H9 (cell line): ENCODE measurements around the gene PI16. TPM values are rescaled to one million over a fixed set of nuclear protein-coding genes. Genes with fewer than 3 reads are reported as not detected.

ENCODE experiments used
- DNase-seq: peaks from one replicate; pipeline ENCODE4 v3.0.0-alpha.2; 2017
- H2AFZ ChIP-seq: one replicate; pipeline ENCODE4 v1.6.1; 2013; ENCODE audit warnings: mild to moderate bottlenecking, low read length, control low read depth, moderate library complexity
- H2AK5ac ChIP-seq: 2 replicates; pipeline ENCODE4 v1.6.1; 2013; ENCODE audit warnings: low read length, control low read depth, mixed read lengths; ENCODE audit not compliant: insufficient read length
- H2BK120ac ChIP-seq: one replicate; pipeline ENCODE4 v1.6.1; 2013; ENCODE audit warnings: low read depth, mild to moderate bottlenecking, low read length, control low read depth, inconsistent platforms; ENCODE audit not compliant: poor library complexity, severe bottlenecking
- H2BK12ac ChIP-seq: 2 replicates; pipeline ENCODE4 v1.6.1; 2013; ENCODE audit warnings: low read length, control low read depth, mixed read lengths, low read depth; ENCODE audit not compliant: insufficient read length
- H2BK15ac ChIP-seq: 2 replicates; pipeline ENCODE4 v1.6.1; 2013; ENCODE audit warnings: low read depth, low read length, control low read depth
- H2BK20ac ChIP-seq: one replicate; pipeline ENCODE4 v1.6.1; 2013; ENCODE audit warnings: low read depth, mild to moderate bottlenecking, low read length, control low read depth, inconsistent platforms; ENCODE audit not compliant: poor library complexity, severe bottlenecking
- H2BK5ac ChIP-seq: 2 replicates; pipeline ENCODE4 v1.6.1; 2013; ENCODE audit warnings: low read length, control low read depth, mixed read lengths; ENCODE audit not compliant: insufficient read length
- H3K14ac ChIP-seq: 2 replicates; pipeline ENCODE4 v1.6.1; 2013; ENCODE audit warnings: low read length, control low read depth; ENCODE audit not compliant: insufficient read depth
- H3K18ac ChIP-seq: 2 replicates; pipeline ENCODE4 v1.6.1; 2013; ENCODE audit warnings: low read depth, mild to moderate bottlenecking, mixed read lengths, low read length, control low read depth; ENCODE audit not compliant: insufficient read length
- H3K23ac ChIP-seq: 2 replicates; pipeline ENCODE4 v1.6.1; 2013; ENCODE audit warnings: low read length, control low read depth, mixed read lengths, low read depth; ENCODE audit not compliant: insufficient read length
- H3K23me2 ChIP-seq: 2 replicates; pipeline ENCODE4 v1.6.1; 2013; ENCODE audit warnings: low read depth, mild to moderate bottlenecking, mixed read lengths, low read length, control low read depth; ENCODE audit not compliant: insufficient read length, poor library complexity, severe bottlenecking
- H3K27ac ChIP-seq: 2 replicates; pipeline ENCODE4 v1.5.1; 2013; ENCODE audit warnings: low read length, control low read depth, mixed read lengths, low read depth; ENCODE audit not compliant: insufficient read length
- H3K27me3 ChIP-seq: 2 replicates; pipeline ENCODE4 v1.6.1; 2013; ENCODE audit warnings: low read length, control low read depth, inconsistent platforms; ENCODE audit not compliant: insufficient read depth
- H3K4ac ChIP-seq: 2 replicates; pipeline ENCODE4 v1.6.1; 2013; ENCODE audit warnings: low read depth, mild to moderate bottlenecking, control low read depth, inconsistent platforms, low read length, moderate library complexity
- H3K4me1 ChIP-seq: 2 replicates; pipeline ENCODE4 v1.6.1; 2013; ENCODE audit warnings: low read length, control low read depth, inconsistent platforms; ENCODE audit not compliant: insufficient read depth
- H3K4me2 ChIP-seq: 2 replicates; pipeline ENCODE4 v1.6.1; 2013; ENCODE audit warnings: low read length, control low read depth, mixed read lengths; ENCODE audit not compliant: insufficient read length, insufficient read depth
- H3K56ac ChIP-seq: 2 replicates; pipeline ENCODE4 v1.6.1; 2013; ENCODE audit warnings: low read depth, mild to moderate bottlenecking, mixed read lengths, low read length, control low read depth; ENCODE audit not compliant: insufficient read length
- H3K79me1 ChIP-seq: 2 replicates; pipeline ENCODE4 v1.6.1; 2013; ENCODE audit warnings: low read depth, mild to moderate bottlenecking, moderate library complexity, low read length, control low read depth, inconsistent platforms; ENCODE audit not compliant: insufficient read depth, poor library complexity, severe bottlenecking
- H3K79me2 ChIP-seq: 2 replicates; pipeline ENCODE4 v1.6.1; 2013; ENCODE audit warnings: low read length, control low read depth, inconsistent platforms; ENCODE audit not compliant: insufficient read depth
- H3K9ac ChIP-seq: 2 replicates; pipeline ENCODE4 v1.6.1; 2013; ENCODE audit warnings: low read length, control low read depth, mixed read lengths; ENCODE audit not compliant: insufficient read length; ENCODE audit errors: extremely low read depth
- H3K9me3 ChIP-seq: one replicate; pipeline ENCODE4 v1.6.1; 2013; ENCODE audit warnings: low read depth, low read length, inconsistent platforms; ENCODE audit not compliant: control insufficient read depth
- H3T11ph ChIP-seq: one replicate; pipeline ENCODE4 v1.6.1; 2013; ENCODE audit warnings: mild to moderate bottlenecking, low read length, control low read depth, inconsistent platforms
- H4K20me1 ChIP-seq: one replicate; pipeline ENCODE4 v1.6.1; 2013; ENCODE audit not compliant: control insufficient read depth, insufficient read length, insufficient read depth
- H4K5ac ChIP-seq: 2 replicates; pipeline ENCODE4 v1.6.1; 2013; ENCODE audit warnings: low read depth, mild to moderate bottlenecking, mixed read lengths, low read length, control low read depth; ENCODE audit not compliant: insufficient read length
- H4K8ac ChIP-seq: replicated peaks from 2 replicates; pipeline ENCODE4 v1.6.1; 2013; ENCODE audit warnings: low read length, control low read depth, mixed read lengths, low read depth; ENCODE audit not compliant: insufficient read length
- H4K91ac ChIP-seq: 2 replicates; pipeline ENCODE4 v1.6.1; 2013; ENCODE audit warnings: low read depth, mild to moderate bottlenecking, moderate library complexity, mixed read lengths, low read length, control low read depth; ENCODE audit not compliant: insufficient read length
- H3K27ac Mint-ChIP-seq, 3 experiments: 2 replicates in 2 of 3; 3 replicates in 1 of 3; pipeline ENCODE4 v1.8.0; 2020 to 2021; ENCODE audit warnings: mixed read lengths in 3 of 3, mild to moderate bottlenecking in 1 of 3, moderate library complexity in 1 of 3
- H3K27me3 Mint-ChIP-seq: 2 replicates; pipeline ENCODE4 v1.8.0; 2021; ENCODE audit warnings: low read depth, mild to moderate bottlenecking, moderate library complexity, mixed read lengths
- H3K36me3 Mint-ChIP-seq, 3 experiments: 2 replicates in 2 of 3; 3 replicates in 1 of 3; pipeline ENCODE4 v1.8.0; 2020 to 2021; ENCODE audit warnings: low read depth in 3 of 3, mixed read lengths in 3 of 3; ENCODE audit not compliant: insufficient read depth in 1 of 3
- H3K4me1 Mint-ChIP-seq, 2 experiments: 2 replicates each; pipeline ENCODE4 v1.8.0; 2020; ENCODE audit warnings: mixed read lengths in 2 of 2
- H3K4me3 Mint-ChIP-seq, 2 experiments: 2 replicates in 1 of 2; 3 replicates in 1 of 2; pipeline ENCODE4 v1.8.0; 2020 to 2021; ENCODE audit warnings: mild to moderate bottlenecking in 2 of 2, mixed read lengths in 2 of 2, moderate library complexity in 1 of 2
- H3K9me3 Mint-ChIP-seq, 2 experiments: 2 replicates in 1 of 2; 3 replicates in 1 of 2; pipeline ENCODE4 v1.8.0; 2020; ENCODE audit warnings: mild to moderate bottlenecking in 2 of 2, mixed read lengths in 2 of 2, moderate library complexity in 1 of 2
- CTCF ChIP-seq: fragments of 200-600 bp; sonication (generic); conservative IDR thresholded peaks from 3 replicates; pipeline ENCODE4 v1.8.0; 2021; ENCODE audit warnings: antibody characterized with exemption, mild to moderate bottlenecking
- WGBS: extraction: QIAGEN DNeasy Blood & Tissue Kit; methylation state at CpG from one replicate; pipeline ENCODE4 v1.1.7; 2013; ENCODE audit warnings: missing lambda C conversion rate, low lambda C conversion rate, mixed read lengths; ENCODE audit not compliant: insufficient read length; ENCODE audit errors: extremely low coverage; 5-methylcytosine and 5-hydroxymethylcytosine counted together
- total RNA-seq: library from RNA; stranded (reverse); gene quantifications from 2 replicates; pipeline ENCODE4 v1.2.1, GENCODE V29; 2021

The PI16 gene
- total RNA-seq, 1 experiment from 2014 or later, result not detected

GRCh38 chr6:36916126-36916525, 38.4 kb upstream of the PI16 start:
- Mint-ChIP-seq H3K27me3 (no peaks in the 10 kb centered on the region), H3K4me3 (no peak overlapping the region), H3K36me3 (peaks cover 0 to 2% (median 0%) of the 10 kb centered on the region in 3 experiments; a peak in 1 of 7 replicates), H3K9me3 (no peaks in the 10 kb centered on the region), H3K4me1 (peaks cover 4 to 8% of the 10 kb centered on the region in 2 experiments), H3K27ac (no peak overlapping the region; a peak in 1 of 7 replicates)
- Histone ChIP-seq H2BK20ac (no peak overlapping the region), H3K23me2 (no peaks in the 10 kb centered on the region), H3K4ac (no peak overlapping the region), H3K4me2 (no peak overlapping the region), H3K56ac (no peak overlapping the region), H3K18ac (no peak overlapping the region), H3K27me3 (no peaks in the 10 kb centered on the region), H2AFZ (no peak overlapping the region), H3K4me1 (no peaks in the 10 kb centered on the region), H3K79me1 (no peaks in the 10 kb centered on the region), H3K14ac (no peak overlapping the region), H2AK5ac (no peak overlapping the region), H2BK5ac (no peak overlapping the region), H2BK15ac (no peak overlapping the region), H3K9ac (no peak overlapping the region), H3K79me2 (no peaks in the 10 kb centered on the region), H2BK120ac (no peak overlapping the region), H3T11ph (no peak overlapping the region), H3K9me3 (no peaks in the 10 kb centered on the region), H4K8ac (no peak overlapping the region), H3K23ac (no peak overlapping the region), H3K27ac (no peak overlapping the region), H2BK12ac (no peak overlapping the region), H4K5ac (no peak overlapping the region), H4K91ac (no peak overlapping the region), H4K20me1 (no peaks in the 10 kb centered on the region)
- no CpG with 5 or more reads among the region's 2 CpGs for WGBS
- DNase-seq, result no peak
- no peak for TF ChIP-seq CTCF
